GM12873 (cell line): ENCODE data around the gene MVK.

ENCODE experiments used
- TF ChIP-seq, protein P1 (sequence below): IDR thresholded peaks from 2 replicates; pipeline ENCODE4 v1.5.1; 2012; ENCODE audit warnings: low read depth, mild to moderate bottlenecking, moderate library complexity, low read length, control low read depth; ENCODE audit not compliant: insufficient read depth; ENCODE audit errors: missing control alignments

MVK gene

DNA sequence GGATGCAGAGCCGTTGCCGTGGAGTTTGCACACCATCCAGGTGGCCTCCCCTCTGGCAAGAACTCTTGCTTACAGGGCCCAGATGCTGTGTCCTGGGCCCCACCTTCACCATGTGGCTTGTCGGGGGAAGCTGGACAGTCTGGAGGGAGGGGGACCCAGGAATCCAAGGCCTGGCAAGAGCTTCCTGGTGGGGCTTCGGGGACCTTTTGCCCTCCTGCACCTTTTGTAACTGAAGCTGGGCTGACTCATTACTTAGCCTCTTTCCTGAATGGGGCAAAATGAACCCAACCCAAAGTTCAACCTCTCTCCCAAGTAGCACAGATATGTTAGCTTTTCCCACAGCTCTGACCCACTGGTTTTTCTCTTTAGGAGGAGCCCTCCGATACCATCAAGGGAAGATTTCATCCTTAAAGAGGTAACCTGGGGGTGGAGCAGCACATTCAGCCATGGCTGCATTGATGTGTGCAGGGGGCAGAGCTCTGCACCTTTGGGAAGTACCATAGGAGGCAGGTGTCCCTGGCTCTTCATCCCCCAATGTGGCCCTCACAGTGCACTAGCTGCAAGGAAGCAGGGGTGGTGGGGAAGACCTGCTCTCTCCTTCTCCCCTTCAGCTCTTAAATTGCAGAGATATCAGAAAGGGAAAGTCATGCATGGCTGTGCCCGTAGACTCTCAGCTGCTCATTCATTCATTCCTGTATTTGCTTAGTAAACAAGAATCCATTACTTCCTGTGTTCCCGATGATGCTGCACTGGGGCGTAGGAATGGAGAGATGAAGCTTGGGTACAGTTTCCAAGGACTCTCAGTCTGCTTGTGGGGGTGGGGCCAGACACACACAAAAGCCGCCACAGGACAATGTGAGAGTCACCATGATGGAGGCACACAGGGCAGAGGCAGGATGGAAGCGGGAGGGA, 13.0 kb downstream of the MVK start:
- TF ChIP-seq, protein P1, sequence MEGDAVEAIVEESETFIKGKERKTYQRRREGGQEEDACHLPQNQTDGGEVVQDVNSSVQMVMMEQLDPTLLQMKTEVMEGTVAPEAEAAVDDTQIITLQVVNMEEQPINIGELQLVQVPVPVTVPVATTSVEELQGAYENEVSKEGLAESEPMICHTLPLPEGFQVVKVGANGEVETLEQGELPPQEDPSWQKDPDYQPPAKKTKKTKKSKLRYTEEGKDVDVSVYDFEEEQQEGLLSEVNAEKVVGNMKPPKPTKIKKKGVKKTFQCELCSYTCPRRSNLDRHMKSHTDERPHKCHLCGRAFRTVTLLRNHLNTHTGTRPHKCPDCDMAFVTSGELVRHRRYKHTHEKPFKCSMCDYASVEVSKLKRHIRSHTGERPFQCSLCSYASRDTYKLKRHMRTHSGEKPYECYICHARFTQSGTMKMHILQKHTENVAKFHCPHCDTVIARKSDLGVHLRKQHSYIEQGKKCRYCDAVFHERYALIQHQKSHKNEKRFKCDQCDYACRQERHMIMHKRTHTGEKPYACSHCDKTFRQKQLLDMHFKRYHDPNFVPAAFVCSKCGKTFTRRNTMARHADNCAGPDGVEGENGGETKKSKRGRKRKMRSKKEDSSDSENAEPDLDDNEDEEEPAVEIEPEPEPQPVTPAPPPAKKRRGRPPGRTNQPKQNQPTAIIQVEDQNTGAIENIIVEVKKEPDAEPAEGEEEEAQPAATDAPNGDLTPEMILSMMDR = no peak

DNA sequence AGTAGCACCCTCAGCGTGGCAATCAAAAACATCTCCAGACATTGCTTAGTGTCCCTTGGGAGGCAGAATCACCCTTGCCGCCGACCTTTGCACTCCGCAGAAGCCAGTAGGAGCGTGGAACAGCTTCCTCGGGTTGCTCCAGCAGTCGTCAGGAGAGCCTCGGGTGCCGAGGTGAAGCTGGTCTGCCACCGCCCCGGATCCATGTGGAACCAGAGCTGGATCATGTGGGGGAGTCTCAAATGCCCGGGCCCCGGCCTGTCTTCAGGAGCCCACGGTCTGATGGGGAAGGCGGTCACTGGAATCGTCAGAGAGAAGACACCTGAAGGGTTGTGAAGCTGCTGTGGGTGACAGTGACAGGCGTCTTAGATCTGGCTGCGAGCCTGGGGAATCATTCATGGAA, 14.3 kb downstream of the MVK start:
- TF ChIP-seq, protein P1 = no peak

DNA sequence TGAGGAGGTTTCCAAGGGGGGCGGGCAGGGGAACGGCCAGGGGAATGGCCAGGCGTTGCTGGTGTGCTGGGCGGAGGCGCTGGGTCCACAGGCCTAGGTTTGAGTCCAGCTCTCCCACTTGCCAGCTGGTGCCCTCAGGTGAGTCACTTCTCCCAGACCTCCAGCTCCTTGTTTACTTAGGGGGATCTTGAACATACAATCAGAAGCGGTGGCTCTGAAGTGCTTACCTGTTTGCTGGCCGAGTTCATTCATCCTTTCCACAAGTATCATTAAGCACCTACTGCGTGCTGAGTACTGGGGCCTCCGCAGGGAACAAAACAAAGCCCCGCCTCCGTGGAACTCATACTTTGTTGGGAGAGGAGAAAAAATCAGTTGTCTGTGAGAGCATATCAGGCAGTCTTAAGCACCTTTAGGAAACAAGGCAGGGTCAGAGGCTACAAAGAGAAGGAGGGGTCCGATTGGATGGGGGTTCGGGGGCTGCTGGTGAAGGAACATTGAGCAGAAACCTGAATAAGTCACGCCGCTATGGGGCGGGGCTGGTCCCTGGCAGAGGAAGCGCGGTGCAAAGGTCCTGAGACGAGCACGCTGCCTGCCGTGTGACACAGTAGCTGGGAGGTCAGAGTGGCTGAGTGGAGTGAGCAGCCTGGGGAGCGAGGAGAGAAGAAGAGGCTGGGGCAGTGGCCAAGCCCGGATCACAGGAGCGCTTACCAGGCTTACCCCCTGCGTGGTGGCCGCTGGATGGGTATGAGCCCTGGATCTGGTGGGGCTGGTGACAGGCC, 15.1 kb downstream of the MVK start:
- TF ChIP-seq, protein P1 = no peak

DNA sequence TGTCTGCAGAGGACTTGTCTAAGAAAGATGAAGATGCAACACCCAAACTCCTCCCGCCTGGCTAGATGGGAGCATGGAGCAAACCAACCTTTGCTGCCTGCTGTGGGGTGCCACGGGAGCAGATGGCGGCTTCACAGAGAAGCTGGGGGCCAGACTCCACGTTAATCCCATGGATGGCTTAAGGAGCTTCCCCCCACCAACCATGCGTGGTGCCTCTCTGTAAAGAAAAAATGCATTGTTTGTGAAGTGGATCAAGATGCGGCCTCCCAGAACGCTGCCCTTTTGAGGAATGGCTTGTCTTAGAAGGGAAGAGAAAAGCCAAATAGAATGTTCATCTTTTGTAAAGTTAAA, 15.6 kb downstream of the MVK start:
- TF ChIP-seq, protein P1 = no peak

DNA sequence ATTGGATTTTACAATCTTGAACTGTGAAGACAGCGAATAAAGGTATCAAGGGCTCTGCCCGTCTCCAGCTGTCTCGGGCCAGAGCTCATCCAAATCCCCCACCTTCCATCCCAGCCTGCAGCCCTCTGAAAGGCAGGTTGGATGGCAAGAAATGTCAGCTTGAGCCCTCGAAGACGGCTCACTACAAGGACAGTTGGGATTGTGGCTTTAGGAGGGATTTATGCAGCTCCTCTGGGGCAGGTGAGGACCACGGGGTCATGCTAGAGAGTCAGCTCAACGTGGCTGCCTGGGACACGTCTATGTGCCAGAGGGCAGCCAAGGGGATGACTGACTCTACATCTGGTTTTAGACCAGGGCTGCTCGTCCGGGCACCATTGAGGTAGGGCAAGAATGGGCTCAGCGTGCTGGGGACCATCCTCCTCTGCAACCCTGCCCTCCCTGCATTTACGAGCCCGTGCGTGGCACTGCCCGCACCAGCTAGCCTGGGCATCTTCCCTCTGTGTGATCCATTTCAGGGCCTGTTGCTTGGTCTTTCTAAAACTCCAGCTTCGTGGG, 16.2 kb downstream of the MVK start:
- TF ChIP-seq, protein P1 = no peak

DNA sequence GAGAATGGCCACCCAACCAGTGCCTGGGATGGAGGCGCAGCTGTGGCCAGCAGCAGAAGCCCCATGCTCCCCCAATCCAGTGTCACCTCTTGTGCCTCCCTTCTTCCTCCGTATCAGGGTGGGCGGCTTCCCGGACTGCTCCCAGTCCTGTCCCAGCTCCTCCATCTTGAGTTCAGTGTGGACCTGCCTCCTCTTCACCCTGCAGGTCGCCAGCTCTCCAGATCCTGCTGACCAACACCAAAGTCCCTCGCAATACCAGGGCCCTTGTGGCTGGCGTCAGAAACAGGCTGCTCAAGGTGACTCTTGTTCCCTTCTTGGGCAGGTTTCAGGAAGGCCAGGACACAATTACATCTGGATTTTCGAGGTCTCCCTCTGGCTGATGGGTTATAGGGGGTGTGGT, 17.0 kb downstream of the MVK start:
- TF ChIP-seq, protein P1 = no peak

DNA sequence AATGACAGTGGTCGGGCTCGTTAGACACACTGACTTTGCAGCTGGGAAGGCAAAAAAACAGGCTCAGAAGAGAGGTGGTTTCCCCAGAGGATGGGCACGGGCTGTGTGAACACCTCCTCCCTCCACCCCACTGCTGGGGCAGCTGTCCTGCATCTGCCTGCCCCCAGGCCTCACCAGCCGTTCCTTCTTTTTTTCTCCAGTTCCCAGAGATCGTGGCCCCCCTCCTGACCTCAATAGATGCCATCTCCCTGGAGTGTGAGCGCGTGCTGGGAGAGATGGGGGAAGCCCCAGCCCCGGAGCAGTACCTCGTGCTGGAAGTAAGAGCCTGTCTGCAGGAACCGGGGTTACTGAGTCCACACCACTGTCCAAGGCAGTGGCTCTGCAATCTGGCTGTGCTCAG, 17.4 kb downstream of the MVK start:
- TF ChIP-seq, protein P1 = no peak
